Caki2 (cell line): ENCODE results near the gene RNU11. TPM values are rescaled to one million over a fixed set of nuclear protein-coding genes. Genes with fewer than 3 reads are reported as not detected.
"Not testable (repeated sequence)": the region's sequence is repeated elsewhere in the genome, so short reads cannot be mapped to it uniquely, and the experiment has no call there.

Experiments
- DNase-seq: peaks from one replicate; pipeline ENCODE4 v3.0.0-alpha.2; 2015; ENCODE audit warnings: low read depth
- in situ Hi-C: cut with HindIII; loops from 2 replicates; pipeline ENCODE4 v1.10.0; 2016; ENCODE audit warnings: low sequenced_read_pairs, low pct_unique_long_range_greater_than_20kb, mixed read lengths
- total RNA-seq: library from RNA; depleted of rRNA; stranded (reverse); fragments of >200 nt; shearing (Covaris generic); gene quantifications from 2 replicates; pipeline ENCODE4 v1.2.3, GENCODE V29; 2014; ENCODE audit warnings: low replicate concordance; rRNA removed

RNU11 gene
- total RNA-seq, 1 experiment from 2014 or later: not detected

DNA sequence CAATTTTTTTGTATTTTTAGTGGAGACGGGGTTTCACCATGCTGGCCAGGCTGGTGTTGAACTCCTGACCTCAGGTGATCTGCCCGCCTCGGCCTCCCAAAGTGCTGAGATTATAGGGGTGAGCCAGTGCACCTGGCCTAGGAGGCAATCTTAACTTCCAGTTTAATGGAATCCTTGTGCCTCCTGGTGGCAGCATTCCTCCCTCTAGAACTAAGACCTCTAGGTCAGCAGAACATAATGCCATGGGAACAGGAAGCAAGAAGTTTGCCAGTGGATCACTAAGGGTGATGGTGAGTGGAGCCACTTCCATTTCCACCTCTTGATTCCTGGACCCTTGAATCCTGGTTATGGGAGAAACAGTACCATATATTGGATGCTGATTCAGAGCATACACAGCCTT, 5.5 kb downstream of the RNU11 start:
- in situ Hi-C loops, DNase-seq: not testable (repeated sequence)

DNA sequence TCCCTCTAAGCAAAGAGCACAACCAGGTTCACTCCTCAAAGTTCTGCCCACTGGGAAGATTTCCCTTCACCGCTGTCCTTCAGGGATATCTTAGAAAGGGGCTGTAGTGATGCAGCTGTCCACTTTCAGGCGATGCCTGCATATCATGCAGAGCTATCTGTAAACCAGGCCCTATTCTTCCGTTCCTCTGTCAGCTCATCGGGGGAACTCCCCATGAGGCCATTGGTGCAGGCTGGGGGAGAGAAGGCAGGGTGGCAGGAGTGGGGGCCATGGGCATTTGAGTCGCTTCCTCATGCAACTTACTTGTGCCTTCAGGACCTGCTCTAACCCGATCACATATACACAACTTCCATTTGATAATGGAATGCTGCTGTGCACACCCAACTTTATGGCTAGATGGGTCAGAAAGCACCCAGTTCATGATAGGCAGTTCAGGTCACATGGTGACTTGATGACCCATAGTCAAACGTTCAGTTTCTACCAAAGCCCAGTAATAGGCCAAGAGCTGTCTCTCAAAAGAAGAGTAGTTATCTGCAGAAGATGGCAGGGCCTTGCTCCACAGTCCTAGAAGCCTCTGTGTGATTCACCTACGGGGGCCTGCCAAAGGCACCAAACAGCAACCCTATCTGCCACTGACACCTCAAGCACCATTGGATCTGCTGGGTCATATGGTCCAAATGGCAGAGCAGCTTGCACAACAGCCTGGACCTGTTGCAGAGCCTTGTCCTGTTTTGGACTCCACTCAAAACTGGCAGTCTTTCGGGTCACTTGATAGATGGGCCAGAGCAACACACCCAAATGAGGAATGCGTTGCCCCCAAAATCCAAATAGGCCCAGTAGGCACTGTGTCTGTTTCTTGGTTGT, 7.3 kb downstream of the RNU11 start:
- DNase-seq, in situ Hi-C loops: not testable (repeated sequence)

DNA sequence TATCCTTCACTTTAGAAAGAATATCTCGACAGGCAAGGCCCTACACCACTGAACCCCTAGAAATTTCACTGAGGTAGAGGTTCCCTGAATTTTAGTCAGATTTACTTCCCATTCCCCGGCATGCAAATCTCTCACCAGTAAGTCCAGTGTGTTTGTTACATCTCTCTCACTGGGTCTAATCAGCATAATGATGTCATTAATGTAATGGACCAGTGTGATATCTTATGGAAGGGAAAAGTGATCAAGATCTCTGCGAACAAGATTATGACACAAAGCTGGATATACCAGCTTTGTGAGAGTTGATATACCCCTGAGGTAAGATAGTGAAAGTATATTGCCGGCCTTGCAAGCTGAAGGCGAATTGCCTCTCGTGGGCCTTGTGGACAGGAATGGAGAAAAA, 7.9 kb downstream of the RNU11 start:
- DNase-seq: no peak
- in situ Hi-C loops: no loop called here

DNA sequence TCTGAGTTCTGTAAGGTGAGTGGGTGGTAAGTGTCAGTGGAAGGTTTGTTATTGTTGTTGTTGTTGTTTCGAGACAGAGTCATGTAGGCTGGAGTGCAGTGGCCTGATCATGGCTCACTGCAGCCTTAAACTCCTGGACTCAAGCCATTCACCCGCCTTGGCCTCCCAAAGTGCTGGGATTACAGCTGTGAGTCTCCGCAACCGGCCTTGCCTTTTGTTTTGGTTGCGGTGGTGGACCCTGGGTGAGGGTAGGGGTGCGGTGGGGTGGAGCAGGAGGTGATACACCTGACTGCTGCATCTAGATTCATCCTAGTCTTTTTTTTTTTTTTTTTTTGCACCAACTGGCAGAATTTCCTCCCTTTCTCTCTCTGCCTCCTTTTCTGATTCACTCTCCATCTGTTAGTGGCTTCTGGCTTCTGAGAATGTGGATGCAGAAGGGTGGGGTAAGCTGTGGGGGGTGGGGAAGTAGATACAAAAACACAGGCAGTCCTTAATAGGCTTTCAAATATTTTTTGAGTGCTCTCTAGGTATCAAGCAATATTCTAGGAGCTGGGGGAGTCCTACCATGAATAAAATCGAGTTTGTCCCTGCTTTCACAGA, 15.6 kb downstream of the RNU11 start:
- in situ Hi-C loops: no loop called here
- no peak for DNase-seq

DNA sequence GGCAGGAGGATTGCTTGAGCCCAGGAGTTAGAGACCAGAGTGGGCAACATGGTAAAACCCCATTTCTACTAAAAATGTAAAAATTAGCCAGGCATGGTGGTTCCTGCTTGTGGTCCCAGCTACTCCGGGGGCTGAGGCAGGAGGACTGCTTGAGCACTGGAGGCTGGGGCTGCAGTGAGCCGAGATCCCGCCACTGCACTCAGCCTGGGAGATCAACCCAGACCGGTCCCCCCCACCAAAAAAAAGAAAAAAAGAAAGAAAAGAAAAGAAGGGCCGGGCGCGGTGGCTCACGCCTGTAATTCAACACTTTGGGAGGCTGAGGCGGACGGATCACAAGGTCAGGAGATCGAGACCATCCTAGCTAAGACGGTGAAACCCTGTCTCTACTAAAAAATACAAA, 18.4 kb downstream of the RNU11 start:
- in situ Hi-C loops: no loop called here
- no peak for DNase-seq

DNA sequence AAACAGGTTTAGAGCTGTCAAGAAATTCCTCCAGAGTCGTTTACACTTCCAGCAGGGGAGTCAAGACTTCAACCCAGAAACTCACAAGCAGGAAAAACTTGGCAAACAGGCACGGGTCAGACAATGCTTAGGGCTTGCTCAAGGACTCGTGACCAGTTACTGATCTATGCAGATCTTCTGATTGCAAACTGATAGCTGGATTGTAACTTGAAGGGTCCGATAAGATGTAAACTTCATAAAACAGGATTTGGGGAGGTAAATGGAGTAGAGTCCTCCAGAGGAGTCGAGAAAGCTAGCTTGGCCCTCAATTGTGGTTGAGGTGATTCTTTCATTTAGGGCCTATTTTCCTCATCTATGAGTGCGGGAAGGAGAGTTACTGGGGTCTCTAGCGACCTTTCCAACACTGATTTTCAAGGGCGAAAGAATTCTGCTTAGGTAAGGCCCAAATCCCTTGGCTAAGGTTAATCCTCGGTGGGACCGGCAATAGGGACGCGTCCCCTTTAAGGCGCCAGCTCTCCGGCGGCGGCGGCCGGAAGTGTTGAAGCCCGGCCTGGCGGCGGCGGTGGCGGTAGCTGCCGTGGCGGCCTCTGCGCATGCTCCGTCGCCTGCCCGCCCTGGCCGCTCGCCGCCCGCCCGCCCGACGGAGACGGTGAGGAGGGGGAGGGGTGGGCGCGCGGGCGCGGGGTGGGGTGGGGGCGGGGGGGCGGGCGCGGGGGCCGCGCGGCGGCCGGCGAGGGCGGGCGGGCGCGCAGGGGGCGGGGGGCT, 20.0 kb downstream of the RNU11 start, which contains the start of gene GMEB1:
TSS of gene GMEB1 (plus strand) at position 594 of the 765 bp plus-strand sequence. CDS start 14,829 bp downstream, outside the sequence.
- in situ Hi-C loops: no loop called here
- DNase-seq: peak; percentile 74

DNA sequence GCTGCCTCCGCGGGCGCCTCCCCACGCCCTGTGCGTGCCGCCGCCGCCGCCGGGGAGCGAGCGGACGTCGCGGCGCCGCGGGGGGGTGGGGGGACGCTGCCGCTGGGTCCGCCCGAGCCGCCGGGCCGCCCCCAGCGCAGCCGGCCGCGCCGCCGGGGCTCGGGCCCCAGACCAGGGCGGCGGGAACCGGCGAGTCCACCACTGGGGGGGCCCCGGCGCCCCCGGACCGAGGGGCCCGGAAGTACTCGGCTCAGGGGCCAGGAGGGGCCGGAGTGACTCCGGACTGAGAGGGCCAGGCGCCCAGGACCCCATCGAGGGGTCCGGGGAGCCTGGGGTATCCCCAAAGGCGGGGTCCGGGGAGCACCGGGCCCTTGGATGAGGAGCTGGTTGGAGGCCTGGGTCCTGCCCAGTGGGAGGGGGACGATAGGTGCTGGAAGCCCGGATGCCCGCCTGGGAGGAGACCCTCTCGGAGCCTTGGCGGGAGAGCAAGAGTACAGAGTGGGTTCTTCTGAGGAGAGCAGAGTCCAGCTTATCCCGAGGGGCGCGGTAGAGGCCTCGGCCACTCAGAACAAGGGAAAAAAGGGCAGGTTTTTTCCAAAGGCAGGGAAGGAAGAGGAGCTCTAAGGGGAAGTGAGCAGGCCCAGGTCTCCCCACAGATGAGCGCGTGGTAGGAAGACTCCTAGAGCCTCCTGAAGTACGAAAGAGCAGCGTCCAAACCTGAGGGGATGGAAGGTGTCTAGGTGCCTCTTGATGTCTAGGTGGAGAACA, 20.7 kb downstream of the RNU11 start:
- in situ Hi-C loops: no loop called here
- DNase-seq: peak; percentile 52

DNA sequence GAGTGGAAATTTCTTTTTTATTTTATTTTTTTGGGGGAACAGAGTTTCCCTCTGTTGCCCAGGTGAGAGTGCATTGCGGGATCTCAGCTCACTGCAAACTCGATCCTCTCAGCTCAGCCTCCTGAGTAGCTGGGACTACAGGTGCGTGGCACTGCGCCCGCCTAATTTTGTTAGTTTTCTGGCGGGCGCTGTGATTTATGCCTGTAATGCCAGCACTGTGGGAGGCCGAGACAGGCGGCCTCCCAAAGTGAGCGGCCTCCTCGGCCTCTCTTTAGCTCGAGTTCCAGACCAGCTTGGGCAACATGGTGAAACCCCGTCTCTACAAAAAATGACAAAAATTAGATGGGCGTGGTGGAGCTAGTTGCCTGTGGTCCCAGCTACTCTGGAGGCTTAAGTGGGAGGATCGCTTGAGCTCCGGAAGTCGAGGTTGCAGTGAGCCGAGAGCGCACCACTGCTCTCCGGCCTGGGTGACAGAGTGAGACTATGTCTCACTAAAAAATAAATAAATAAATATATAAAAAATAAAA, 22.9 kb downstream of the RNU11 start:
- DNase-seq: no peak
- in situ Hi-C loops: no loop called here

DNA sequence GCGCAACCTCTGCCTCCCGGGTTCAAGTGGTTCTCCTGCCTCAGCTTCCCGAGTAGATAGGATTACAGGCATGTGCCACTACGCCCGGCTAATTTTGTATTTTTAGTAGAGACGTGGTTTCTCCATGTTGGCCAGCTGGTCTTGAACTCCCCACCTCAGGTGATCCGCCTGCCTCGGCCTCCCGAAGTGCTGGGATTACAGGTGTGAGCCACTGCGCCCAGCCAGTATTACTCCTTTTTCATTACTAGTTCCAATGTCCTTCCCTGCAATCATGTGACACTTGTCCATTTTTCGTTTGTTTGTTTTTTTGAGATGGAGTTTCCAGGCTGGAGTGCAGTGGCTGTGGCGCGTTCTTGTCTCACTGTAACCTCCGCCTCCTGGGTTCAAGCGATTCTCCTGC, 24.6 kb downstream of the RNU11 start:
- in situ Hi-C loops, DNase-seq: not testable (repeated sequence)

DNA sequence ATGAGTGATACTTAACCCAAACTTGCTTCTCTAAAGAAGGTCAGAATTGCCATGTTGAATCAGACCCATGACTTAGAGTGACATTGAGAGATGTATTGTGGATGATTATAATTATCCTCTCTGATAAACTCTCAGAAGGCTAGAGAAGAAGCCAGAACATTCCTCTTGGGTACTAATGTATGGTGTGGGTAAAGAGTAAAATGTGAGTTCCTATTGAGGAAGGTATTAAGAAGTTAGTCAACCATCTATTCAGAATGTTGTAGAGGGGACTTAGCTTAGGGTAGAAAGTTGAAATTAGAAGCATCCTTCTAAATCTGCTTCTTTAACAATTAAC, 27.5 kb downstream of the RNU11 start:
- in situ Hi-C loops: no loop called here
- DNase-seq: no peak

DNA sequence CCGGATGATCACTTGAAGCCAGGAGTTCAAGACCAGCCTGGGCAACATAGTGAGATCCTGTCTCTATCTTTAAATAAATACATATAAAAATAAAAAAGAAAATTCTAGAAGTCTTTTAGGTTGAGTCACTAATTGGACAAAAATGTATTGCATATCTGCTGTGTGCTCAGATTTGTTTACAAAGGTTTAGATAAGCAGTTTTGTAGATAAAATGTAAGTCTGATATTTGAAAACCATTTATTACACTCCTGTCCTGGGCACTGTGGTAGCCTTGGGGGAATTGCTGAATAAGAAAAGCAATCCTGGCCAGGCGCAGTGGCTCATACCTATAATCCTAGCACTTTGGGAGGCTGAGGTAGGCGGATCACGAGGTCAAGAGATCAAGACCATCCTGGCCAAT, 31.8 kb downstream of the RNU11 start:
- DNase-seq: no peak
- in situ Hi-C loops: no loop called here

DNA sequence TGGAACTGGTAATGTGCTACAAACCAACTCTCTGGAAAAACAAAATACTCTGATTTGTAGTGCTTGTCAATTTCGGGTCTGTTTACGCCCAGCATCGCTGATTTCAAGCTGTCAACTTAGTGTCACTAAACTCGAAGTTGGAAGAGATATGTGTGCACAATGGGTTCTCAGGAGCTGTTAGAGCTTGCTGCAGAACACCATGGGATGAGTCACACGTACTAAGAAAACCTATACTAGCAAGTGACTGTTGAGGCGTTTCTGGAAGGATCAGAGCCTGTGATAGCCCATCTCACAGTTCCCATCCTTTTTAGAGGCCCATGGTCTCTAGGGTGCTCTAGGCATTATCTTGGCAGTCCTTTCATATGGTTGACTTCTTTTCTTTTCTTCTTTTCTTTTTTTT, 34.4 kb downstream of the RNU11 start:
- in situ Hi-C loops: no loop called here
- DNase-seq: no peak

DNA sequence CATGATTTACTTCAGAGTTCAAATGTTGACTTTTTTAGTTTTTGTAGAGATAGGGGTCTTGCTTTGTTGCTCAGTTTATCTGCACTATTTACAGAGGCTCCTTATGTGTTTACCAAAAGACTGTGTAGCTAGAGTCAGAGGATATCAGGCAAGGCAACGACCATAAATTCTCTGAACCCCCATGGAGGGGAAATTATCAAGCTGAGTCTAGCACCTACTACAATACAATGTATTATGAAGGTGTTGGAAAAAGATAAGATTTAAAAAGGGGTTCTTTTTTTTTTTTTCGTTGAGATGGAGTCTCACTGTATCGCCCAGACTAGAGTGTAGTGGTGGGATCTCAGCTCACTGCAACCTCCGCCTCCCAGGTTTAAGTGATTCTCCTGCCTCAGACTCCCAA, 36.5 kb downstream of the RNU11 start:
- in situ Hi-C loops: no loop called here
- no peak for DNase-seq

DNA sequence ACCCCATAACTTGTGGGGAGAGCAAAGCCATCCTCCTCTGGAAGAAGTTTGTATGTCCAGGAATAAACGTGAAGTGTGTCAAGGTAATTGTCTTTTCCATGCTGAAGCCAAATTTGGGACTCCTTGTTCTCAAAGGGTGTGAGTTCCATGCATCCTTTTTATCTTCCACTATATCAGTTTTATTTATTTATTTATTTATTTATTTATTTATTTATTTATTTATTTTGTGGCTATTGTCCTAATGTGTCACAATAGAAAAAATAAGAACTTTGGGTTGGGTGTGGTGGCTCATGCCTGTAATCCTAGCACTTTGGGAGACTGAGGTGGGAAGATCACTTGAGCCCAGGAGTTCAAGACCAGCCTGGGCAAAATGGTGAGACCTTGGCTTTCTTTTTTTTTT, 43.2 kb downstream of the RNU11 start:
- in situ Hi-C loops, DNase-seq: not testable (repeated sequence)

Other genes starting within 250 kb of the RNU11 start
- 76.9 and 87.3 TPM in 2 replicates for gene RCC1, start 142.6 kb upstream of the RNU11 start, total RNA-seq
- 15.3 and 22.7 TPM in 2 replicates for gene TRNAU1AP, start 95.5 kb upstream of the RNU11 start, total RNA-seq
- not detected in 2 replicates for gene RAB42, start 56.3 kb upstream of the RNU11 start, total RNA-seq
- 19.7 and 27.3 TPM in 2 replicates for gene TAF12, start 5.5 kb upstream of the RNU11 start, total RNA-seq
- gene GMEB1, start 20.2 kb downstream of the RNU11 start, total RNA-seq: 6.7 and 7.6 TPM in 2 replicates
- 43.8 and 52.2 TPM in 2 replicates for gene YTHDF2, start 88.3 kb downstream of the RNU11 start, total RNA-seq
- gene OPRD1, start 163.6 kb downstream of the RNU11 start, total RNA-seq: not detected in 2 replicates